PFSK-1 (cell line): ENCODE measurements around the gene RUFY1.

ENCODE experiments used
- POLR2AphosphoS5 ChIP-seq: IDR thresholded peaks from 2 replicates; pipeline ENCODE4 v1.6.1; 2012; ENCODE audit warnings: low read depth, mild to moderate bottlenecking, control low read depth, low read length, moderate library complexity
- REST ChIP-seq, 2 experiments: IDR thresholded peaks; 2 replicates each; pipeline versions ENCODE4 v1.6.1 to v1.8.0; 2011 to 2012; ENCODE audit warnings: low read depth in 2 of 2, low read length in 2 of 2, control low read depth in 1 of 2, inconsistent platforms in 1 of 2, mild to moderate bottlenecking in 1 of 2, moderate library complexity in 1 of 2; ENCODE audit not compliant: insufficient read depth in 1 of 2
- TAF1 ChIP-seq: IDR thresholded peaks from 2 replicates; pipeline ENCODE4 v1.6.1; 2012; ENCODE audit warnings: low read length, control low read depth, borderline replicate concordance; ENCODE audit not compliant: insufficient read depth

- TF ChIP-seq TAF1 (no peak), REST (IDR thresholded peaks at IDR 0.05; ENCODE audit: insufficient read depth in 1 of 2, low read depth in 2 of 2, low read length in 2 of 2) (no peak), POLR2AphosphoS5 (no peak)
These were observed 60.0 kb downstream of the RUFY1 start for GRCh38 chr5:179610109-179610902.
